Naive thymus-derived CD8-positive, alpha-beta T cell (primary cell): Measurements from ENCODE around the gene FBXO33. TPM values are rescaled to one million over a fixed set of nuclear protein-coding genes. Genes with fewer than 3 reads are reported as not detected.
"Not testable (repeated sequence)": the region's sequence is repeated elsewhere in the genome, so short reads cannot be mapped to it uniquely, and the experiment has no call there.

Experiments
- ATAC-seq, 2 donors: fragments of 150-1000 bp; cut with Tn5 transposase in 1 of 2; sonication (Bioruptor Pico), chemical (Tn5 transposase) in 1 of 2; 1 replicate in 1 of 2; 2 replicates in 1 of 2; pipeline ENCODE4 v1.10.0; 2021; ENCODE audit warnings: mild to moderate bottlenecking in 2 of 2, moderate library complexity in 2 of 2
- POLR2A ChIA-PET: fragments of 350-600 bp; sonication (Branson Sonifier 250); formaldehyde crosslinking; loops from one replicate; lab custom pipeline; 2021; ENCODE audit warnings: antibody characterized with exemption; lab: Charles Lee
- DNase-seq, 10 donors: peaks; one replicate each; pipeline versions ENCODE4 v3.0.0 to v3.0.0-alpha.2; 2020 to 2022
- H3K27ac Mint-ChIP-seq, 10 donors: one replicate each; pipeline ENCODE4 v1.8.0; 2020 to 2022; ENCODE audit warnings: mild to moderate bottlenecking in 10 of 10, mixed read lengths in 10 of 10, moderate library complexity in 4 of 10, inconsistent platforms in 1 of 10
- H3K27me3 Mint-ChIP-seq, 5 donors: one replicate each; pipeline ENCODE4 v1.8.0; 2021 to 2022; ENCODE audit warnings: mixed read lengths in 5 of 5
- H3K36me3 Mint-ChIP-seq, 3 donors: one replicate each; pipeline ENCODE4 v1.8.0; 2020 to 2022; ENCODE audit warnings: mixed read lengths in 3 of 3, mild to moderate bottlenecking in 2 of 3, inconsistent platforms in 1 of 3
- H3K4me1 Mint-ChIP-seq, 4 donors: one replicate each; pipeline ENCODE4 v1.8.0; 2021 to 2022; ENCODE audit warnings: mixed read lengths in 4 of 4
- H3K4me3 Mint-ChIP-seq, 10 donors: one replicate each; pipeline ENCODE4 v1.8.0; 2020 to 2022; ENCODE audit warnings: mild to moderate bottlenecking in 10 of 10, mixed read lengths in 10 of 10, moderate library complexity in 6 of 10, inconsistent platforms in 1 of 10
- H3K9me3 Mint-ChIP-seq, 9 donors: one replicate each; pipeline ENCODE4 v1.8.0; 2020 to 2022; ENCODE audit warnings: mixed read lengths in 9 of 9, mild to moderate bottlenecking in 3 of 9, inconsistent platforms in 1 of 9, moderate library complexity in 1 of 9
- polyA plus RNA-seq, 3 donors: library from polyadenylated mRNA; unstranded; fragments of 300-500 nt; fragmentation: Illumina TruSeq; gene quantifications; one replicate each; pipeline ENCODE4 v1.2.3, GENCODE V29; 2021
- total RNA-seq, 8 experiments: library from RNA in 2 of 8; stranded (reverse) in 2 of 8; gene quantifications; one replicate each; pipeline ENCODE4 v1.2.3 and lab custom pipeline; 2021 to 2026

The FBXO33 gene
- total and polyA plus RNA-seq, 5 experiments from 2014 or later, result 14.7 to 31.6 (median 24.1) TPM

GRCh38 chr14:39366460-39367386 is 65.5 kb downstream of the FBXO33 start:
- peaks cover 0 to 7% (median 6%) of the 10 kb centered on the region in 4 donors for H3K4me1 Mint-ChIP-seq
- no peak for DNase-seq
- POLR2A ChIA-PET, result no interaction called here
- H3K36me3 Mint-ChIP-seq, result peaks cover 31 to 70% (median 51%) of the 10 kb centered on the region in 3 donors
- no peak overlapping the region for H3K4me3 Mint-ChIP-seq
- H3K9me3 Mint-ChIP-seq, result peaks cover 0 to 43% (median 29%) of the 10 kb centered on the region in 9 donors
- no peak for ATAC-seq
- H3K27ac Mint-ChIP-seq, result peak overlapping the region in 2 of 10 donors; percentile 39 to 60
- H3K27me3 Mint-ChIP-seq, result no peaks in the 10 kb centered on the region

- no peaks in the 10 kb centered on the region for H3K27me3 Mint-ChIP-seq
- POLR2A ChIA-PET, result no interaction called here
- H3K36me3 Mint-ChIP-seq, result peaks cover 39 to 76% (median 59%) of the 10 kb centered on the region in 3 donors
- H3K4me1 Mint-ChIP-seq, result peaks cover 0 to 8% (median 7%) of the 10 kb centered on the region in 4 donors
- H3K4me3 Mint-ChIP-seq, result no peak overlapping the region
- no peak overlapping the region for H3K27ac Mint-ChIP-seq
- no peak for ATAC-seq
- H3K9me3 Mint-ChIP-seq, result peaks cover 4 to 52% (median 34%) of the 10 kb centered on the region in 9 donors
- no peak for DNase-seq
These were observed 66.9 kb downstream of the FBXO33 start for GRCh38 chr14:39365354-39365753.

- POLR2A ChIA-PET, result interaction anchor here (0.6 kb wide), 1 partner anchor 25 kb away, joined by 3 read pairs; no protein-coding TSS in a partner anchor
- no peaks in the 10 kb centered on the region for H3K27me3 Mint-ChIP-seq
- no peak overlapping the region for H3K27ac Mint-ChIP-seq
- peak overlapping the region in 1 of 10 donors; percentile 20 for H3K4me3 Mint-ChIP-seq
- H3K36me3 Mint-ChIP-seq, result peaks cover 43 to 77% (median 65%) of the 10 kb centered on the region in 3 donors
- DNase-seq (no peak), ATAC-seq (no peak)
- H3K4me1 Mint-ChIP-seq, result peaks cover 0 to 14% (median 7%) of the 10 kb centered on the region in 4 donors
- peaks cover 4 to 59% (median 36%) of the 10 kb centered on the region in 9 donors for H3K9me3 Mint-ChIP-seq
These were observed 67.7 kb downstream of the FBXO33 start for GRCh38 chr14:39364509-39364908.

- DNase-seq, POLR2A ChIA-PET, H3K4me3 Mint-ChIP-seq, H3K27me3 Mint-ChIP-seq, ATAC-seq: not testable (repeated sequence)
- peaks cover 4 to 65% (median 38%) of the 10 kb centered on the region in 9 donors for H3K9me3 Mint-ChIP-seq
- peak overlapping the region in 1 of 10 donors; percentile 7 for H3K27ac Mint-ChIP-seq
- H3K36me3 Mint-ChIP-seq, result peaks cover 43 to 92% (median 89%) of the 10 kb centered on the region in 3 donors
- H3K4me1 Mint-ChIP-seq, result peaks cover 0 to 16% (median 7%) of the 10 kb centered on the region in 4 donors
These were observed 70.7 kb downstream of the FBXO33 start for GRCh38 chr14:39361556-39361955.

DNA sequence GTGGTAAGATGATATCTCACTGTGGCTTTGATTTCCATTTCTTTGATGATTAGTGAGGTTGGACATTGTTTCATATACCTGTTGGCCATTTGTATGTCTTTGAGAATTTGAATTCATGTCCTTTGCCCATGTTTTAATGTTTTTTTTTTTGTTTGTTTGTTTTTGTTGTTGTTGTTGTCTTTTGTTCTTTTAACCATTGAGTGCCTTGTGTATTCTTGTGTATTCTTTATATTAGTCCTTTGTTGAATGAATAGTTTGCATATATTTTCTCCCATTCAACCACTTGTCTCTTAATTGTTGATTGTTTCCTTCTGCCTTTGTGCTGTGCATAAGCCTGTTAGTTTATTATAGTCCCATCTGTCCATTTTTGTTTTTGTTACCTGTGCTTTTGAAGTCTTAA is 71.9 kb downstream of the FBXO33 start:
- peaks cover 1 to 60% (median 35%) of the 10 kb centered on the region in 9 donors for H3K9me3 Mint-ChIP-seq
- H3K4me3 Mint-ChIP-seq, result no peak overlapping the region
- DNase-seq (no peak), ATAC-seq (no peak)
- peaks cover 0 to 23% (median 8%) of the 10 kb centered on the region in 4 donors for H3K4me1 Mint-ChIP-seq
- H3K36me3 Mint-ChIP-seq, result peaks cover 36 to 96% (median 91%) of the 10 kb centered on the region in 3 donors
- POLR2A ChIA-PET, result no interaction called here
- H3K27me3 Mint-ChIP-seq, result no peaks in the 10 kb centered on the region
- H3K27ac Mint-ChIP-seq, result no peak overlapping the region

- H3K4me3 Mint-ChIP-seq, POLR2A ChIA-PET: not testable (repeated sequence)
These were observed 73.2 kb downstream of the FBXO33 start for GRCh38 chr14:39359069-39359468.

GRCh38 chr14:39351708-39352107 is 80.5 kb downstream of the FBXO33 start:
- Mint-ChIP-seq H3K9me3 (peaks cover 0 to 22% (median 10%) of the 10 kb centered on the region in 9 donors), H3K4me1 (peaks cover 0 to 7% (median 3%) of the 10 kb centered on the region in 4 donors), H3K4me3 (no peak overlapping the region), H3K27me3 (no peaks in the 10 kb centered on the region), H3K36me3 (peaks cover 26 to 78% (median 60%) of the 10 kb centered on the region in 3 donors), H3K27ac (no peak overlapping the region)
- POLR2A ChIA-PET, result no interaction called here
- DNase-seq, result no peak
- no peak for ATAC-seq

More at GRCh38 chr14:39359069-39359468, 73.2 kb downstream of the FBXO33 start:
- H3K36me3 Mint-ChIP-seq, result peaks cover 28 to 93% (median 84%) of the 10 kb centered on the region in 3 donors
- H3K27me3 Mint-ChIP-seq, H3K27ac Mint-ChIP-seq, ATAC-seq, DNase-seq: not testable (repeated sequence)
- H3K9me3 Mint-ChIP-seq, result peaks cover 1 to 50% (median 26%) of the 10 kb centered on the region in 9 donors
- peaks cover 0 to 23% (median 8%) of the 10 kb centered on the region in 4 donors for H3K4me1 Mint-ChIP-seq

GRCh38 chr14:39350866-39351265 is 81.4 kb downstream of the FBXO33 start:
- no peak for DNase-seq
- Mint-ChIP-seq H3K4me3 (no peak overlapping the region), H3K27ac (no peak overlapping the region), H3K36me3 (peaks cover 26 to 77% (median 53%) of the 10 kb centered on the region in 3 donors), H3K9me3 (peaks cover 0 to 20% (median 10%) of the 10 kb centered on the region in 9 donors), H3K27me3 (no peaks in the 10 kb centered on the region), H3K4me1 (peaks cover 0 to 3% (median 0%) of the 10 kb centered on the region in 4 donors)
- POLR2A ChIA-PET, result no interaction called here
- ATAC-seq, result no peak

Other genes with a start within 250 kb of the FBXO33 start
- gene MIA2, start 198.5 kb downstream of the FBXO33 start, total RNA-seq, result 10 to 100 TPM; 26.0 to 26.1 TPM
- 10 to 100 TPM; 21.5 to 23.1 (median 22.4) TPM for gene MIA2, start 198.5 kb downstream of the FBXO33 start, polyA plus RNA-seq